Gastrocnemius medialis (tissue), 4 donors: ENCODE data around the gene ENDOD1.

Experiments
- CTCF ChIP-seq, 5 experiments: fragments of 450-650 bp in 3 of 5; fragments of 200-600 bp in 2 of 5; sonication (generic) in 2 of 5; IDR thresholded peaks in 4 of 5; conservative IDR thresholded peaks in 1 of 5; 1 replicate in 4 of 5; 2 replicates in 1 of 5; pipeline ENCODE4 v1.5.1; 2016 to 2019; ENCODE audit warnings: antibody characterized with exemption in 5 of 5, mild to moderate bottlenecking in 3 of 5, moderate library complexity in 3 of 5
- POLR2A ChIP-seq, 2 donors: fragments of 450-650 bp; IDR thresholded peaks; one replicate each; pipeline ENCODE4 v1.6.1; 2017; ENCODE audit warnings: antibody characterized with exemption in 2 of 2, mild to moderate bottlenecking in 2 of 2, moderate library complexity in 2 of 2

- TF ChIP-seq POLR2A (IDR thresholded peaks at IDR 0.05) (no peak), CTCF (IDR thresholded peaks at IDR 0.05 in 4 of 5, conservative IDR thresholded peaks at IDR 0.05 in 1 of 5) (no peak)
Measured at GRCh38 chr11:95066716-95067038, 23.0 kb upstream of the ENDOD1 start, which contains the start of gene SRSF8.
